Sigmoid colon (tissue), 7 donors: ENCODE measurements around the gene MEFV. TPM values are rescaled to one million over a fixed set of nuclear protein-coding genes. Genes with fewer than 3 reads are reported as not detected.

Experiments used
- DNase-seq: peaks from one replicate; pipeline ENCODE4 v3.0.0-alpha.2; 2019
- H3K27ac ChIP-seq, 4 donors: fragments of 200-600 bp; sonication (generic); one replicate each; pipeline ENCODE4 v1.5.1; 2016 to 2019; ENCODE audit warnings: mild to moderate bottlenecking in 1 of 4
- H3K27me3 ChIP-seq, 3 donors: fragments of 200-600 bp; sonication (generic); one replicate each; pipeline ENCODE4 v1.5.1; 2019; ENCODE audit warnings: mild to moderate bottlenecking in 1 of 3
- H3K36me3 ChIP-seq, 4 donors: fragments of 200-600 bp; sonication (generic); one replicate each; pipeline ENCODE4 v1.5.1; 2016 to 2019
- H3K4me1 ChIP-seq, 4 donors: fragments of 200-600 bp; sonication (generic); one replicate each; pipeline ENCODE4 v1.5.1; 2017 to 2019
- H3K4me3 ChIP-seq, 4 donors: fragments of 200-600 bp; sonication (generic); one replicate each; pipeline ENCODE4 v1.5.1; 2017 to 2019; ENCODE audit warnings: mild to moderate bottlenecking in 2 of 4, moderate library complexity in 1 of 4
- H3K9me3 ChIP-seq, 4 donors: fragments of 200-600 bp in 3 of 4; sonication (generic) in 3 of 4; one replicate each; pipeline versions ENCODE4 v1.5.1 to v1.6.1; 2013 to 2019
- CTCF ChIP-seq, 4 experiments: fragments of 450-650 bp in 3 of 4; fragments of 200-600 bp in 1 of 4; IDR thresholded peaks; one replicate each; pipeline ENCODE4 v1.5.1; 2016 to 2019; ENCODE audit warnings: antibody characterized with exemption in 4 of 4, mild to moderate bottlenecking in 3 of 4, moderate library complexity in 2 of 4
- EP300 ChIP-seq, 4 donors: sonication (generic); formaldehyde crosslinking; IDR thresholded peaks; one replicate each; pipeline ENCODE4 v1.6.1; 2017; ENCODE audit warnings: antibody characterized with exemption in 4 of 4
- POLR2A ChIP-seq, 2 donors: fragments of 450-650 bp; IDR thresholded peaks; one replicate each; pipeline ENCODE4 v1.6.1; 2016; ENCODE audit warnings: antibody characterized with exemption in 2 of 2, mild to moderate bottlenecking in 2 of 2, moderate library complexity in 2 of 2
- POLR2AphosphoS5 ChIP-seq, 4 donors: sonication (generic); formaldehyde crosslinking; IDR thresholded peaks; one replicate each; pipeline ENCODE4 v1.6.1; 2017; ENCODE audit warnings: antibody characterized with exemption in 4 of 4
- WGBS, 2 donors: extraction: QIAGEN DNeasy Blood & Tissue Kit; methylation state at CpG; one replicate each; pipeline ENCODE4 v1.1.7; 2013; 5-methylcytosine and 5-hydroxymethylcytosine counted together
- intact Hi-C: fragments of 100-400 bp; cut with DNase I; formaldehyde crosslinking; loops from one replicate; pipeline ENCODE4 v1.15.1; 2023
- polyA plus RNA-seq, 3 donors: library from polyadenylated mRNA; stranded (reverse); fragments of 200-250 nt; gene quantifications; one replicate each; pipeline ENCODE4 v1.2.3, GENCODE V29; 2013
- total RNA-seq, 4 donors: library from RNA; depleted of rRNA; stranded (reverse); fragments of >200 nt; gene quantifications; one replicate each; pipeline ENCODE4 v1.1.0, GENCODE V29; 2016
- donor health status: healthy with polysubstance abuse.
- donor health status: Bipolar disorder and iron deficiency.
- donor health status: healthy.

Gene MEFV
- total and polyA plus RNA-seq, 7 donors, result 0.60 to 2.9 (median 1.2) TPM

- Histone ChIP-seq H3K36me3 (no peaks in the 10 kb centered on the region), H3K27ac (no peak overlapping the region), H3K4me3 (no peak overlapping the region), H3K4me1 (no peaks in the 10 kb centered on the region), H3K9me3 (no peaks in the 10 kb centered on the region), H3K27me3 (no peaks in the 10 kb centered on the region)
- WGBS, 2 donors, result 69 to 84% methylated on average over 10 of the region's 10 CpGs
- no peak for DNase-seq
- intact Hi-C loops, result no loop called here
- TF ChIP-seq POLR2A (IDR thresholded peaks at IDR 0.05) (no peak), CTCF (IDR thresholded peaks at IDR 0.05) (no peak), EP300 (IDR thresholded peaks at IDR 0.05) (no peak), POLR2AphosphoS5 (IDR thresholded peaks at IDR 0.05) (no peak)
Observed at GRCh38 chr16:3246876-3247275, 9.6 kb downstream of the MEFV start.

- H3K27ac ChIP-seq, result no peak overlapping the region
- H3K27me3 ChIP-seq, result no peaks in the 10 kb centered on the region
- DNase-seq, result no peak
- intact Hi-C loops, result no loop called here
- H3K36me3 ChIP-seq, result no peaks in the 10 kb centered on the region
- H3K4me3 ChIP-seq, result no peak overlapping the region
- no peaks in the 10 kb centered on the region for H3K9me3 ChIP-seq
- WGBS, 2 donors, result 80 to 83% methylated on average over 7 of the region's 7 CpGs
- TF ChIP-seq POLR2A (IDR thresholded peaks at IDR 0.05) (no peak), CTCF (IDR thresholded peaks at IDR 0.05) (no peak), EP300 (IDR thresholded peaks at IDR 0.05) (no peak), POLR2AphosphoS5 (IDR thresholded peaks at IDR 0.05) (no peak)
- no peaks in the 10 kb centered on the region for H3K4me1 ChIP-seq
Observed at GRCh38 chr16:3246002-3246401, 10.4 kb downstream of the MEFV start.

- H3K27me3 ChIP-seq, result no peaks in the 10 kb centered on the region
- no peaks in the 10 kb centered on the region for H3K4me1 ChIP-seq
- 66 to 79% methylated on average over 6 of the region's 6 CpGs for WGBS, 2 donors
- no peak overlapping the region for H3K27ac ChIP-seq
- TF ChIP-seq POLR2AphosphoS5 (IDR thresholded peaks at IDR 0.05) (no peak), POLR2A (IDR thresholded peaks at IDR 0.05) (no peak), EP300 (IDR thresholded peaks at IDR 0.05) (no peak), CTCF (IDR thresholded peaks at IDR 0.05) (no peak)
- H3K36me3 ChIP-seq, result no peaks in the 10 kb centered on the region
- DNase-seq, result no peak
- intact Hi-C loops, result no loop called here
- no peak overlapping the region for H3K4me3 ChIP-seq
- no peaks in the 10 kb centered on the region for H3K9me3 ChIP-seq
Observed at GRCh38 chr16:3243882-3244281, 12.6 kb downstream of the MEFV start.

- Histone ChIP-seq H3K4me3 (no peak overlapping the region), H3K27ac (no peak overlapping the region), H3K36me3 (no peaks in the 10 kb centered on the region), H3K27me3 (no peaks in the 10 kb centered on the region), H3K9me3 (no peaks in the 10 kb centered on the region), H3K4me1 (no peaks in the 10 kb centered on the region)
- DNase-seq, result no peak
- intact Hi-C loops, result no loop called here
- 85 to 92% methylated on average over 11 of the region's 11 CpGs for WGBS, 2 donors
- no peak for TF ChIP-seq POLR2A (IDR thresholded peaks at IDR 0.05)
- TF ChIP-seq EP300 (IDR thresholded peaks at IDR 0.05), result no peak
- no peak for TF ChIP-seq CTCF (IDR thresholded peaks at IDR 0.05)
- no peak for TF ChIP-seq POLR2AphosphoS5 (IDR thresholded peaks at IDR 0.05)
Observed at GRCh38 chr16:3242709-3243108, 13.7 kb downstream of the MEFV start.

GRCh38 chr16:3241761-3242160 is 14.7 kb downstream of the MEFV start:
- TF ChIP-seq CTCF (IDR thresholded peaks at IDR 0.05) (no peak), EP300 (IDR thresholded peaks at IDR 0.05) (no peak), POLR2AphosphoS5 (IDR thresholded peaks at IDR 0.05) (no peak)
- Histone ChIP-seq H3K27ac (no peak overlapping the region), H3K36me3 (no peaks in the 10 kb centered on the region), H3K9me3 (no peaks in the 10 kb centered on the region), H3K4me3 (no peak overlapping the region), H3K4me1 (no peaks in the 10 kb centered on the region), H3K27me3 (no peaks in the 10 kb centered on the region)
- WGBS, 2 donors, result 79 to 83% methylated on average over 5 of the region's 5 CpGs
- intact Hi-C loops, result no loop called here
- no peak for DNase-seq
